LNCaP clone FGC (cell line): ENCODE measurements around the gene BTK.

Experiments used
- DNase-seq: peaks from one replicate; pipeline ENCODE4 v3.0.0-alpha.2; 2011; ENCODE audit warnings: low read depth
- H3K4me3 ChIP-seq: 2 replicates; pipeline ENCODE4 v1.5.1; 2011; ENCODE audit warnings: mild to moderate bottlenecking, low read depth, low read length, control low read depth
- TF ChIP-seq, protein P1 (sequence below): IDR thresholded peaks from 2 replicates; pipeline ENCODE4 v1.5.1; 2012; ENCODE audit warnings: mild to moderate bottlenecking; ENCODE audit not compliant: control insufficient read depth, insufficient read depth; ENCODE audit errors: extremely low read depth

BTK gene

DNA sequence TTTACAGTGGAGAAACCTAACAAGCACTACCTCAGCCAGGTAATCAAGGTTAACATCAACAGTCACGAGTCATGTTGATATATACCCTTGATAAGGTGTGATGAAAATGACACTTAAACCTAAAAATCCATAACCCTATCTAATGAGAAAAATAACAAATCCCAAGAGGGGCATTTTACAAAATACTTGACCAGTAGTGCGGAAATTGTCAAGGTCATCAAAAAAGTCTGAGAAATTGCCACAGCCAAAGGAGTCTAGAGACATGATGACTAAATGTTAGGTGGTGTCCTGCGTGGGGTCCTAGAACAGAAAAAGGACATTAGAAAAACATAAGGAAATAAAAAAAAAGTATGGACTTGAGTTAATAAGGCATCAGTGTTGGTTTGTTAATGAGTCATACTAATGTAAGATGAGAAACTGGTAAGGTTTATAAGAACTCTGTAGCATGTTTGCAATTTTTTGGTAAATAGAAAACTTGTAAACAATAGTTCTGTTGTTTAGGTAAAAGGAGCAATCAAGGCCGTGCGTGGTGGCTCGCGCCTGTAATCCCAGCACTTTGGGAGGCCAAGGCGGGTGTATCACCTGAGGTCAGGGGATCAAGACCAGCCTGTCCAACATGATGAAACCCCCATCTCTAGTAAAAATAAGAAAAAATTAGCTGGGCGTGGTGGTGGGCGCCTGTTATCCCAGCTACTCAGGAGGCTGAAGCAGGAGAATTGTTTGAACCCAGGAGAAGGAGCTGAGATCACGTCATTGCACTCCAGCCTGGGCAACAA is 7.7 kb upstream of the BTK start:
- no peak for DNase-seq
- TF ChIP-seq, protein P1, sequence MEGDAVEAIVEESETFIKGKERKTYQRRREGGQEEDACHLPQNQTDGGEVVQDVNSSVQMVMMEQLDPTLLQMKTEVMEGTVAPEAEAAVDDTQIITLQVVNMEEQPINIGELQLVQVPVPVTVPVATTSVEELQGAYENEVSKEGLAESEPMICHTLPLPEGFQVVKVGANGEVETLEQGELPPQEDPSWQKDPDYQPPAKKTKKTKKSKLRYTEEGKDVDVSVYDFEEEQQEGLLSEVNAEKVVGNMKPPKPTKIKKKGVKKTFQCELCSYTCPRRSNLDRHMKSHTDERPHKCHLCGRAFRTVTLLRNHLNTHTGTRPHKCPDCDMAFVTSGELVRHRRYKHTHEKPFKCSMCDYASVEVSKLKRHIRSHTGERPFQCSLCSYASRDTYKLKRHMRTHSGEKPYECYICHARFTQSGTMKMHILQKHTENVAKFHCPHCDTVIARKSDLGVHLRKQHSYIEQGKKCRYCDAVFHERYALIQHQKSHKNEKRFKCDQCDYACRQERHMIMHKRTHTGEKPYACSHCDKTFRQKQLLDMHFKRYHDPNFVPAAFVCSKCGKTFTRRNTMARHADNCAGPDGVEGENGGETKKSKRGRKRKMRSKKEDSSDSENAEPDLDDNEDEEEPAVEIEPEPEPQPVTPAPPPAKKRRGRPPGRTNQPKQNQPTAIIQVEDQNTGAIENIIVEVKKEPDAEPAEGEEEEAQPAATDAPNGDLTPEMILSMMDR = no peak
- no peak overlapping the region for H3K4me3 ChIP-seq

- no peak for DNase-seq
- TF ChIP-seq, protein P1 = no peak
- H3K4me3 ChIP-seq = peak overlapping the region; percentile 75
These were observed 5.8 kb upstream of the BTK start for GRCh38 chrX:101391831-101392230.

- DNase-seq = peak; percentile 72
- TF ChIP-seq, protein P1 = peak; percentile 56
- H3K4me3 ChIP-seq = peak within 1 kb of the TSS; percentile 75
These were observed 4.9 kb upstream of the BTK start, which contains the start of gene RPL36A for GRCh38 chrX:101390664-101391525. RPL36A (plus strand) TSS chrX:101391011; CDS start chrX:101391044, 33 bp downstream.

- DNase-seq = no peak
- no peak overlapping the region for H3K4me3 ChIP-seq
- TF ChIP-seq, protein P1 = no peak
These were observed 2.6 kb upstream of the BTK start for GRCh38 chrX:101388604-101389003.

DNA sequence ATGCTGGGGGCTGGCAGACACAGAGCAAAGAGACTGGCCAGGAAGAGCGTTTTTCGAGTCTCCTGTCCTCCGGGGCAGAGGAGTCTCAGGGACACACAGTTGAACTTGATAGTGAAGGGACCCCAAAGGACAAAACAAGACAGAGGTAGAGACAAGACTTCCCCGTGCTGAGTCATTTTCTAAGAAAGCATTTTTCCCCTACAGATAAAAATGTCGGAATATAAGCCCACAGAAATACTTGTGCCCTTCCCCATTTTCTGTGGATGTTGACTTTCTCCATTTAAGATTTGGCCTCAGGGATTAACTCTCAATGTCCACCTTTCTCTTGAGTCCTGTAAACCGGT is 523 bp upstream of the BTK start:
- no peak for DNase-seq
- H3K4me3 ChIP-seq = no peak overlapping the region
- TF ChIP-seq, protein P1 = no peak

GRCh38 chrX:101385026-101385684 is 836 bp downstream of the BTK start:
- no peak overlapping the region for H3K4me3 ChIP-seq
- TF ChIP-seq, protein P1 = no peak
- DNase-seq = no peak
